Stomach (tissue), 9 donors: ENCODE measurements around the gene ATG14. TPM values are rescaled to one million over a fixed set of nuclear protein-coding genes. Genes with fewer than 3 reads are reported as not detected.
A peak's percentile ranks its signal among the peaks of the same experiment; 100 is the strongest.

ENCODE experiments used
- DNase-seq, 2 donors: peaks; one replicate each; pipeline versions ENCODE4 v3.0.0 to v3.0.0-alpha.2; 2013 to 2019
- H3K27ac ChIP-seq, 5 donors: fragments of 200-600 bp in 4 of 5; sonication (generic) in 4 of 5; one replicate each; pipeline ENCODE4 v1.5.1; 2013 to 2019; ENCODE audit warnings: mild to moderate bottlenecking in 1 of 5, moderate library complexity in 1 of 5
- H3K27me3 ChIP-seq, 3 donors: fragments of 200-600 bp; sonication (generic); one replicate each; pipeline ENCODE4 v1.5.1; 2017 to 2019; ENCODE audit warnings: mixed run types in 1 of 3
- H3K36me3 ChIP-seq, 4 donors: fragments of 200-600 bp; sonication (generic); 1 replicate in 3 of 4; 2 replicates in 1 of 4; pipeline ENCODE4 v1.5.1; 2016 to 2019
- H3K4me1 ChIP-seq, 4 donors: fragments of 200-600 bp; sonication (generic); one replicate each; pipeline ENCODE4 v1.5.1; 2016 to 2019
- H3K4me3 ChIP-seq, 4 donors: fragments of 200-600 bp; sonication (generic) in 3 of 4; one replicate each; pipeline ENCODE4 v1.5.1; 2016 to 2019; ENCODE audit warnings: mild to moderate bottlenecking in 1 of 4
- H3K9me3 ChIP-seq, 4 donors: fragments of 200-600 bp; sonication (generic); one replicate each; pipeline ENCODE4 v1.5.1; 2016 to 2019
- EP300 ChIP-seq: sonication (generic); formaldehyde crosslinking; IDR thresholded peaks from one replicate; pipeline ENCODE4 v1.6.1; 2017; ENCODE audit warnings: antibody characterized with exemption
- POLR2A ChIP-seq, 4 donors: fragments of 450-650 bp; IDR thresholded peaks; one replicate each; pipeline ENCODE4 v1.6.1; 2016; ENCODE audit warnings: antibody characterized with exemption in 4 of 4, control low read depth in 2 of 4, mild to moderate bottlenecking in 1 of 4, moderate library complexity in 1 of 4
- POLR2AphosphoS5 ChIP-seq, 3 donors: sonication (generic); formaldehyde crosslinking; IDR thresholded peaks; one replicate each; pipeline ENCODE4 v1.6.1; 2016; ENCODE audit warnings: antibody characterized with exemption in 3 of 3
- WGBS, 5 donors: extraction: QIAGEN DNeasy Blood & Tissue Kit in 3 of 5; methylation state at CpG; one replicate each; pipeline versions ENCODE4 v1.1.5 to v1.1.7; 2013 to 2018; 5-methylcytosine and 5-hydroxymethylcytosine counted together
- intact Hi-C: fragments of 100-400 bp; cut with DNase I; formaldehyde crosslinking; loops from one replicate; pipeline ENCODE4 v1.15.1; 2023; ENCODE audit warnings: low total_unique reads
- polyA plus RNA-seq, 3 donors: library from polyadenylated mRNA; stranded (reverse); fragments of 200-250 nt; gene quantifications; one replicate each; pipeline ENCODE4 v1.2.3, GENCODE V29; 2013
- total RNA-seq, 5 donors: library from RNA; depleted of rRNA; stranded (reverse); fragments of >200 nt; gene quantifications; one replicate each; pipeline versions ENCODE4 v1.1.0 to v1.2.3, GENCODE V29; 2014 to 2016
- TF ChIP-seq, protein P1 (sequence below), 7 experiments: fragments of 450-650 bp in 4 of 7; fragments of 200-600 bp in 3 of 7; sonication (generic) in 3 of 7; IDR thresholded peaks; one replicate each; pipeline ENCODE4 v1.5.1; 2016 to 2019; ENCODE audit warnings: antibody characterized with exemption in 7 of 7, control low read depth in 2 of 7, mild to moderate bottlenecking in 1 of 7
- donor health status: healthy with polysubstance abuse.
- donor health status: Bipolar disorder and iron deficiency.
- donor health status: healthy.

ATG14 gene
- total and polyA plus RNA-seq, 8 donors, result 3.3 to 29.7 (median 5.8) TPM

DNA sequence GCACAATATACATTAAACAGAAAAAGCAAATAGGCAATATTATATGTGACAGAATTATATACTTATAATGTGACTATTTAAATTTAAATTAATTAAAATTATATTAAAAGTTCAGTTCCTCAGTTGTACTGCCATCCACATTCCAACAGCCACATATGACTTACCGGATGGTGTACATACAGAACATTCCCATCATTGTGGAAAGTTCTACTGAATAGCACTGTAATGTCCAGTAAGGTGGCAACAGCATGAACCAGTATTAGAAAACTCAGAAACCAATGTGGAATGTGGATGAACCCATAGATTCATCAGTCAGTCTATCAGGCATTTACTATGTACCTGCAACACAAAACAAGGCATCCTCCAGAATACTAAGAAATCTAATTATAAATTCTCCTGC, 12.4 kb downstream of the ATG14 start:
- 80 to 95% (median 90%) methylated on average over 1 of the region's 1 CpG for WGBS, 5 donors
- peaks cover 9 to 29% (median 24%) of the 10 kb centered on the region in 4 donors for H3K36me3 ChIP-seq
- H3K4me3 ChIP-seq, result no peak overlapping the region
- H3K27me3 ChIP-seq, result no peaks in the 10 kb centered on the region
- no peak for DNase-seq
- peaks cover 0 to 27% (median 17%) of the 10 kb centered on the region in 4 donors for H3K4me1 ChIP-seq
- TF ChIP-seq POLR2A (IDR thresholded peaks at IDR 0.05) (no peak), EP300 (no peak), POLR2AphosphoS5 (IDR thresholded peaks at IDR 0.05) (no peak)
- TF ChIP-seq, protein P1, sequence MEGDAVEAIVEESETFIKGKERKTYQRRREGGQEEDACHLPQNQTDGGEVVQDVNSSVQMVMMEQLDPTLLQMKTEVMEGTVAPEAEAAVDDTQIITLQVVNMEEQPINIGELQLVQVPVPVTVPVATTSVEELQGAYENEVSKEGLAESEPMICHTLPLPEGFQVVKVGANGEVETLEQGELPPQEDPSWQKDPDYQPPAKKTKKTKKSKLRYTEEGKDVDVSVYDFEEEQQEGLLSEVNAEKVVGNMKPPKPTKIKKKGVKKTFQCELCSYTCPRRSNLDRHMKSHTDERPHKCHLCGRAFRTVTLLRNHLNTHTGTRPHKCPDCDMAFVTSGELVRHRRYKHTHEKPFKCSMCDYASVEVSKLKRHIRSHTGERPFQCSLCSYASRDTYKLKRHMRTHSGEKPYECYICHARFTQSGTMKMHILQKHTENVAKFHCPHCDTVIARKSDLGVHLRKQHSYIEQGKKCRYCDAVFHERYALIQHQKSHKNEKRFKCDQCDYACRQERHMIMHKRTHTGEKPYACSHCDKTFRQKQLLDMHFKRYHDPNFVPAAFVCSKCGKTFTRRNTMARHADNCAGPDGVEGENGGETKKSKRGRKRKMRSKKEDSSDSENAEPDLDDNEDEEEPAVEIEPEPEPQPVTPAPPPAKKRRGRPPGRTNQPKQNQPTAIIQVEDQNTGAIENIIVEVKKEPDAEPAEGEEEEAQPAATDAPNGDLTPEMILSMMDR (IDR thresholded peaks at IDR 0.05), result no peak
- H3K9me3 ChIP-seq, result no peaks in the 10 kb centered on the region
- peak overlapping the region in 3 of 5 donors; percentile 12 to 44 (median 15) for H3K27ac ChIP-seq
- intact Hi-C loops, result no loop called here

DNA sequence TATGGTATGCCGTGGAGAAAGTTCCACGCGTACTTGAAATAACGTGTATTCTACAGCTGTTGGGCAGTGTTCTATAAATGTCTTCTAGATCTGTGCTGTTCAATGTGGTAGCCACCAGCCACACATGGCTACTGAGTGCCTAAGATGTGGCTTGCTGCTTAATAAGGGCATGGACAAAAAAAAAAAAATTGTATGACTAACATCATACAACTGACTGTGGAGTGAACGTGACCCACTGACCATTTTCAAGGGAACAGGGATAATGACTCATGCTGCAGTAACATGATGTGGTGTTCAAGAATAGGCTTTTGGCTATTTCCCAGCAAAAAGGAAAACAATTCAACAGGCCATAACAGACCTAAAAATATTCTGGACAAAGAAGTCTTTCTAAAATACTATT, 13.0 kb downstream of the ATG14 start:
- peaks cover 0 to 23% (median 14%) of the 10 kb centered on the region in 4 donors for H3K4me1 ChIP-seq
- H3K27me3 ChIP-seq, result no peaks in the 10 kb centered on the region
- TF ChIP-seq, protein P1 (IDR thresholded peaks at IDR 0.05), result no peak
- peak in 2 of 3 donors; percentile 13 to 80 for TF ChIP-seq POLR2AphosphoS5 (IDR thresholded peaks at IDR 0.05)
- peak in 1 of 2 donors; percentile 32 for DNase-seq
- no peak overlapping the region for H3K4me3 ChIP-seq
- 74 to 87% (median 83%) methylated on average over 5 of the region's 5 CpGs for WGBS, 5 donors
- peaks cover 9 to 33% (median 27%) of the 10 kb centered on the region in 4 donors for H3K36me3 ChIP-seq
- no peaks in the 10 kb centered on the region for H3K9me3 ChIP-seq
- H3K27ac ChIP-seq, result peak overlapping the region in 3 of 5 donors; percentile 12 to 47 (median 43)
- intact Hi-C loops, result no loop called here

DNA sequence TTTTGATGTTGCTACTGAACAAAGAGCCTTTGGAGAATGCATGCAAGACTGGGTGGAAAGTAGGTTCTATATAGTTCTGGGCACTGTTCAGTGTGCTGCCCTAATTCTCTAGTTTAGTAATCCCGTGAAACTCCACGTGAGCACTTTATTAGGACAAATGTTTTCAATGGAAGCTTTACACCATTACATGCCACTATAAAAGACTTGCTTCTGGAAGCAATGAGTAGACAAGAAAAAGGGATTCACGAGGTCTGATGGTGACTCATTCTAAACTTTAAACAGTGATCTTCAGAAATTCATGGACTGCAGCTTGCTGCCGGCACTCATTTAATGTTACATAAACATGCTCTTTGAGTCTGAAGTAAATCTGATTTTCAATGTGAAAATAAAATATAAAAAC, 22.3 kb downstream of the ATG14 start:
- TF ChIP-seq POLR2A (IDR thresholded peaks at IDR 0.05), result no peak
- TF ChIP-seq, protein P1 (IDR thresholded peaks at IDR 0.05), result no peak
- no peak for TF ChIP-seq POLR2AphosphoS5 (IDR thresholded peaks at IDR 0.05)
- no peak for TF ChIP-seq EP300
- H3K36me3 ChIP-seq, result peaks cover 0 to 71% (median 63%) of the 10 kb centered on the region in 4 donors
- DNase-seq, result no peak
- no peak overlapping the region for H3K4me3 ChIP-seq
- no peaks in the 10 kb centered on the region for H3K9me3 ChIP-seq
- H3K27me3 ChIP-seq, result no peaks in the 10 kb centered on the region
- 76 to 86% (median 81%) methylated on average over 4 of the region's 4 CpGs for WGBS, 5 donors
- peak overlapping the region in 2 of 5 donors; percentile 7 to 26 for H3K27ac ChIP-seq
- intact Hi-C loops, result no loop called here
- peaks cover 0 to 11% (median 4%) of the 10 kb centered on the region in 4 donors for H3K4me1 ChIP-seq

DNA sequence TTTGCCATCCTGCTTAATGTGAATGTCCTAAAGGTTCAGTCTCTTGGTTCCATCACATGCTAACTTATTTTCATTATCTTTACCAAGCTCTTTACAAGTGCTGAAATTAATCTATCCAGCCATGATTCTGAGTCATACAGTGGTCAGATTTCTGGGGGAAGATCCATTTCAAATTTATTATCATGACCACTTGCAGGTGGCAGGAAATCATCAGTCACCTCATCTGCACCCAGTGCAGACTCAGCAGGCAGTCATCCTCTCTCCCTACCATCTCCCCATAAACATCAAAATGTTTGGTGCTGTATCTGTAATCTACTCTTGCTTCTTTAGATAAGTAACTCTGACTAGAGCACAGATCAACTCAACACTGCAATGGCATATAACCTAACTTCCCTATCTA, 23.5 kb downstream of the ATG14 start:
- no peak overlapping the region for H3K4me3 ChIP-seq
- no peaks in the 10 kb centered on the region for H3K9me3 ChIP-seq
- peaks cover 0 to 74% (median 67%) of the 10 kb centered on the region in 4 donors for H3K36me3 ChIP-seq
- H3K27ac ChIP-seq, result no peak overlapping the region
- H3K4me1 ChIP-seq, result peaks cover 0 to 23% (median 9%) of the 10 kb centered on the region in 4 donors
- no peak for DNase-seq
- intact Hi-C loops, result no loop called here
- H3K27me3 ChIP-seq, result no peaks in the 10 kb centered on the region
- TF ChIP-seq, protein P1 (IDR thresholded peaks at IDR 0.05), result no peak
- TF ChIP-seq POLR2AphosphoS5 (IDR thresholded peaks at IDR 0.05) (no peak), EP300 (no peak), POLR2A (IDR thresholded peaks at IDR 0.05) (no peak)
